Muscle layer of colon (tissue), 2 donors: Measurements from ENCODE around the gene SLC22A8.
"Not testable (repeated sequence)": the region's sequence is repeated elsewhere in the genome, so short reads cannot be mapped to it uniquely, and the experiment has no call there.

Source experiments
- H3K27ac ChIP-seq: one replicate; pipeline ENCODE4 v1.7.0; 2013; ENCODE audit warnings: low read depth, mild to moderate bottlenecking, low read length, moderate library complexity
- H3K27me3 ChIP-seq, 2 donors: one replicate each; pipeline ENCODE4 v1.7.0; 2013; ENCODE audit warnings: low read length in 2 of 2, mild to moderate bottlenecking in 2 of 2; ENCODE audit not compliant: insufficient read depth in 2 of 2, control insufficient read depth in 1 of 2
- H3K36me3 ChIP-seq: one replicate; pipeline ENCODE4 v1.7.0; 2013; ENCODE audit warnings: mild to moderate bottlenecking, low read length; ENCODE audit not compliant: insufficient read depth
- H3K4me1 ChIP-seq: one replicate; pipeline ENCODE4 v1.7.0; 2013; ENCODE audit warnings: mild to moderate bottlenecking, low read length; ENCODE audit not compliant: insufficient read depth
- H3K4me3 ChIP-seq, 2 donors: one replicate each; pipeline ENCODE4 v1.7.0; 2013; ENCODE audit warnings: low read length in 2 of 2, low read depth in 1 of 2, mild to moderate bottlenecking in 1 of 2, moderate library complexity in 1 of 2
- H3K9ac ChIP-seq: one replicate; pipeline ENCODE4 v1.7.0; 2013; ENCODE audit warnings: low read length
- H3K9me3 ChIP-seq: one replicate; pipeline ENCODE4 v1.7.0; 2013; ENCODE audit warnings: mild to moderate bottlenecking, low read length
- donor health status: abdominal sarcoma.
- donor health status: Adenocarcinoma of cecum.

The SLC22A8 gene

GRCh38 chr11:63015521-63016215 lies at the start of gene SLC22A8:
Gene SLC22A8 (minus strand): TSS chr11:63015841. CDS start chr11:63014958, 883 bp downstream.
- Histone ChIP-seq H3K36me3 (no peaks in the 10 kb centered on the region), H3K9ac (no peak within 1 kb of the TSS), H3K27me3 (peaks cover 0 to 5% of the 10 kb centered on the region in 2 donors), H3K27ac (no peak within 1 kb of the TSS), H3K9me3 (no peaks in the 10 kb centered on the region), H3K4me3 (no peak within 1 kb of the TSS), H3K4me1 (no peaks in the 10 kb centered on the region)

GRCh38 chr11:63046203-63046602 lies 30.6 kb upstream of the SLC22A8 start:
- not testable (repeated sequence) for H3K27ac ChIP-seq, H3K9me3 ChIP-seq, H3K4me1 ChIP-seq, H3K4me3 ChIP-seq, H3K36me3 ChIP-seq, H3K27me3 ChIP-seq, H3K9ac ChIP-seq

GRCh38 chr11:63042596-63042995 lies 27.0 kb upstream of the SLC22A8 start:
- H3K9me3 ChIP-seq: no peaks in the 10 kb centered on the region
- H3K9ac ChIP-seq: no peak overlapping the region
- H3K4me1 ChIP-seq: no peaks in the 10 kb centered on the region
- no peak overlapping the region for H3K27ac ChIP-seq
- no peaks in the 10 kb centered on the region for H3K27me3 ChIP-seq
- H3K36me3 ChIP-seq: no peaks in the 10 kb centered on the region
- H3K4me3 ChIP-seq: no peak overlapping the region

- no peaks in the 10 kb centered on the region for H3K36me3 ChIP-seq
These were observed 16.8 kb upstream of the SLC22A8 start for GRCh38 chr11:63032457-63032856.

DNA sequence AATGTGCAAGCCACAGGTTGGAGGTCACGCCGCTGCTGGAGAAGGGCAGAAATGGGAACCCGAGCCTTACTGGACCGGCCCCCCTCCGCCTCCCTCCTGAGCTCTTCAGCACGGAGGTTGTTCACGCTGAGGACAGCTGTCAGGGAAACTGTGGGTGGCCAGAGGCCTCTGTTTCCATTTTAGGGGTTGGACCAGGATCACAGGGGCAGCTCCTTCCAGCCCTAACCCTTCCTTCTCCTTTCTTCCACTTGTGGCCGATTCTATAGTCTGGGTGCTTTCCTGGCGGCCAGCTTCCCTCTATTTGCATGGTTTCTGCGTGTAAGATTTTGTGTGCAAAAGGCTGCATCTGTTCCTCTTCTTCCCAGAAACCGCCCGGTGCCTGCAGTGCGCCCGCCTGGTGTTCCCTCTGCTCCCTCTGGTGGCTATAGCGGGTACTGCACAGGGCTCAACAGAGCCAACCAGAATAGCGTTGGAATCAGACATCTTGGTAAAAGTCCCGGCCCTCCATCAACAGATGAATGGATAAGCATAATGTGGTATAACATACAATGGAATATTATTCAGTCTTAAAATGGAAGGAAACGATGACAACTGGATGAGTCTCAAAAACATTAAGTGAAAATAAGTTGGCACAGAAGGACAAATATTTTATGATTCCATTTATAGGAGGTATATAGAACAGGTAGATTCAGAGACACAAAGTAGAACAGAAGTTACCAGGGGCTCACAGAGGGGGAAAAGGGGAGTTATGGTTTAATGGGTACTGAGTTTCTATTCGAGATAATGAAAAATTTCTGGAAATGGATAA lies 8.4 kb upstream of the SLC22A8 start:
- H3K27me3 ChIP-seq: no peaks in the 10 kb centered on the region
- H3K36me3 ChIP-seq: no peaks in the 10 kb centered on the region
- no peaks in the 10 kb centered on the region for H3K9me3 ChIP-seq
- H3K27ac ChIP-seq: no peak overlapping the region
- H3K4me3 ChIP-seq: peak overlapping the region in 1 of 2 donors; percentile 35
- no peak overlapping the region for H3K9ac ChIP-seq
- peaks cover 8% of the 10 kb centered on the region for H3K4me1 ChIP-seq

More at GRCh38 chr11:63032457-63032856, 16.8 kb upstream of the SLC22A8 start:
- H3K27ac ChIP-seq: no peak overlapping the region
- H3K9ac ChIP-seq: no peak overlapping the region
- H3K4me3 ChIP-seq: no peak overlapping the region
- H3K4me1 ChIP-seq: no peaks in the 10 kb centered on the region
- no peaks in the 10 kb centered on the region for H3K27me3 ChIP-seq
- H3K9me3 ChIP-seq: no peaks in the 10 kb centered on the region

DNA sequence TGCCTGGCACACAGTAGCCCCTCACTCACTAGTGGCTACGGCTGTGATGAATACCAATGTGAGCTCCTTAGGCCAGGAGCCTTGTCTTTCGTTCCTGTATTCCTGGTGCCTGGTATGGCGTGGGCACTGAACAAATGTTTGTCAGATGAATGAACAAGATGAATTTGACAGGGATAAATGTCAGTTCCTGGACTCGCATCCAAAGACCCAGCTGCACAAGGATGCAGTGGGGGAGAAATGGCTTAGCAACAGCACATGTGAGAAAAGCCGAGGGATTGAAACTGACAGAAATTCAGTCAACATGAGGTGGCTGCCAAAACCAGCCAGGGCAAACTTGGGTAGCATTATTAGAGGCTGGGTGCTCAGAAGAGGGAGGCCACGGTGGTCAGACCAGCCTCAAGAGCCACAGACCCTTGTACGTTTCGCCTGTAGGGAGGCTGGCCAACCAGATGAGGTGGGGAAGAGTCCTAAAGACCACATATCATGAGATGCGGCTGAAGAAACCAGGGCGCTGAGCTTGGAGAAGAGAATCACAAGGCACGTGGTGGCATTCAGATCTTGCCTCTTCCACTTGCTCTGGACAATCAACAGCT lies 7.7 kb upstream of the SLC22A8 start:
- Histone ChIP-seq H3K27me3 (no peaks in the 10 kb centered on the region), H3K27ac (no peak overlapping the region), H3K4me1 (peaks cover 8% of the 10 kb centered on the region), H3K36me3 (no peaks in the 10 kb centered on the region), H3K9ac (no peak overlapping the region), H3K4me3 (peak overlapping the region in 1 of 2 donors; percentile 35), H3K9me3 (no peaks in the 10 kb centered on the region)

DNA sequence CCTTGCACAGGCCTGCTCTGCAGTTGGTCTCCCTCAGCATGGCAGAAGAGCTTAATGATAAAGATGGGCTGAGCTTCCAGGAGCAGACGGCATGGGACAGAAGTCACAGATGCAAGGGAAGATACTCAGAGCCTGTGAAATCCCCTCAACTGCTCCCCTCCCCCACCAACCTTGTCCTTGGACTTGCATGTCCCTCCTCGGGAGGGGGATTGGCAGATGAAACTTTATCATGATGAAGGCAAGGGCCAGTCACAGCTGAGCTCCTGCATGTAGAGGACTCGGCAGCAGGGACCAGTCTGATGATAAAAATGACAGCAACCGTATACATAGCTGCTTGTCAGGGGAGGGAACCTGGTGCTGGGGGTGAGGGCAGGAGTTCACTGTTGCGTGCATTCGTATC lies 6.8 kb upstream of the SLC22A8 start:
- no peaks in the 10 kb centered on the region for H3K27me3 ChIP-seq
- no peaks in the 10 kb centered on the region for H3K9me3 ChIP-seq
- H3K4me3 ChIP-seq: no peak overlapping the region
- H3K9ac ChIP-seq: no peak overlapping the region
- no peaks in the 10 kb centered on the region for H3K36me3 ChIP-seq
- peaks cover 8% of the 10 kb centered on the region for H3K4me1 ChIP-seq
- H3K27ac ChIP-seq: no peak overlapping the region

- no peak overlapping the region for H3K9ac ChIP-seq
- peaks cover 0 to 2% of the 10 kb centered on the region in 2 donors for H3K27me3 ChIP-seq
- no peak overlapping the region for H3K27ac ChIP-seq
- no peaks in the 10 kb centered on the region for H3K36me3 ChIP-seq
- no peaks in the 10 kb centered on the region for H3K9me3 ChIP-seq
- H3K4me1 ChIP-seq: peaks cover 8% of the 10 kb centered on the region
- H3K4me3 ChIP-seq: no peak overlapping the region
These were observed 5.1 kb upstream of the SLC22A8 start for GRCh38 chr11:63020671-63021291.

DNA sequence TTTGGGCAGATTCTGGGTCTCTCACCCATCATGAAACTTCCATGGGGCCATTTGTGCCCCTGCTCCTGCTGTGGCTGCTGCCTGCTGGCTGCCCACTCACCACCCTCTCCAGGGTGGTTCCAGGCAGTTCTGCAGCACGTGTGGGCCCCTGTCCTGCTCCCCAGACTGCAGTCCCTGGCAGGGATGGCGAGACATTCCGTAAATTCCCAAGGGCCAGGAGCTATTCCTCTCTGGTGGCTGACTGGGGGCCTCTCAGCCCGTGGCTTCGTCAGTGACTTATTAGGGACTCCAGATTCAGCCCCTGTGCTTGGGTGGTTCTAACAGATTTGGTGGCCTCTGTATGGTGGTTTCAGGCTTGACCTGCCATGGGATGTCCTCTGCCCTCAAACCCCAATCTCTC lies 3.9 kb upstream of the SLC22A8 start:
- Histone ChIP-seq H3K27me3 (peaks cover 0 to 5% of the 10 kb centered on the region in 2 donors), H3K36me3 (no peaks in the 10 kb centered on the region), H3K27ac (no peak overlapping the region), H3K4me1 (peaks cover 8% of the 10 kb centered on the region), H3K9me3 (no peaks in the 10 kb centered on the region), H3K4me3 (no peak overlapping the region), H3K9ac (no peak overlapping the region)

DNA sequence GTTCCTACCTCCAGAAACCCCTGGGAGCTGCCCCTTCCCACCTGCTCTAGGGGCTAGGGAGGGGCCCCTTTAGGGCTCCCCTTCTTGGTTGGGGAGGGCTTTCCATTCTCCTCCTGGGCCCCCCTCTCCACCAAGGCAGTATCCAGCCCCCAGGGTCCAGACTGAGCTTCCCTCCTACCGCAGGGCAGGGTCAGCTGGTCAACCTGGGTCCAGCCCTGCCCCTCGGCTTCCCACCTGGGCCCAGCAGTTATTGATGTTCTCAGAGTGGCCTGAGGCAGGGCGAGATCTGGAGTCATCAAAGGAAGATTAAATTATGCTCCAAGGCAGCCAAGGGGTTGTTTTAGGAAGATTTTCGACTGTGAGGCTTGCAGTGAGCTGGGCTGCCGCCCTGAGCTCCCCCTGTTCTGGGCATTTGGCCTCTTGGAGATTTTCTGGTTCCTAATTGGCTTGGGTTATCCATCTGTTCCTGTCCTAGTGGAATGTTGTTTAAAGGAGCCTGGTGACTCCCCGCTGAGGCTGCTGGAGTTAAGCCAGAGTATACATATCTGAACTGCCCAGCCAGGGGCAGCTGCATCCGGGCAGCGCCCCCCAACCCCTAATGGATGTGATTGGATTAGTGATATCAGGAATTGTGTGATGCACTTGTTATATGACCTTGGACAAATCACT lies 1.8 kb upstream of the SLC22A8 start:
- no peak overlapping the region for H3K9ac ChIP-seq
- peaks cover 0 to 5% of the 10 kb centered on the region in 2 donors for H3K27me3 ChIP-seq
- H3K4me3 ChIP-seq: no peak overlapping the region
- H3K9me3 ChIP-seq: no peaks in the 10 kb centered on the region
- H3K4me1 ChIP-seq: no peaks in the 10 kb centered on the region
- no peak overlapping the region for H3K27ac ChIP-seq
- H3K36me3 ChIP-seq: no peaks in the 10 kb centered on the region
